K562 (cell line): Measurements from ENCODE around the gene TMEM121.

Experiments used
- BCLAF1 ChIP-seq, 2 experiments: fragments of 450-650 bp in 1 of 2; IDR thresholded peaks; 2 replicates each; pipeline ENCODE4 v1.6.1; 2011 to 2017; ENCODE audit warnings: low read depth in 2 of 2, antibody characterized with exemption in 1 of 2, borderline replicate concordance in 1 of 2, low read length in 1 of 2, mild to moderate bottlenecking in 1 of 2, mixed read lengths in 1 of 2; ENCODE audit not compliant: control insufficient read depth in 1 of 2
- CEBPB ChIP-seq: fragments of 450-650 bp; IDR thresholded peaks from 2 replicates; pipeline ENCODE4 v1.6.1; 2016; ENCODE audit warnings: missing genetic modification characterization, missing compliant biosample characterization
- CHCHD3 ChIP-seq: fragments of 250-450 bp; sonication (Bioruptor Pico); IDR thresholded peaks from 2 replicates; pipeline ENCODE4 v2.1.2; 2022; ENCODE audit warnings: mild to moderate bottlenecking
- HCFC1 ChIP-seq: IDR thresholded peaks from 2 replicates; pipeline ENCODE4 v1.6.1; 2012; ENCODE audit warnings: low read depth, low read length, improper control_type of control experiment
- POLR2B ChIP-seq: fragments of 450-650 bp; IDR thresholded peaks from 2 replicates; pipeline ENCODE4 v1.6.1; 2018; ENCODE audit warnings: low read depth; ENCODE audit not compliant: partially characterized antibody
- RAD21 ChIP-seq, 2 experiments: fragments of 250-450 bp in 1 of 2; fragments of 450-650 bp in 1 of 2; sonication (Bioruptor Pico) in 1 of 2; formaldehyde crosslinking in 1 of 2; IDR thresholded peaks in 1 of 2; conservative IDR thresholded peaks in 1 of 2; 2 replicates each; pipeline versions ENCODE4 v1.4.0 to v1.8.0; 2020 to 2022; ENCODE audit warnings: mild to moderate bottlenecking in 2 of 2, moderate library complexity in 1 of 2
- ZZZ3 ChIP-seq: fragments of 450-650 bp; IDR thresholded peaks from 2 replicates; pipeline ENCODE4 v1.6.1; 2016; ENCODE audit warnings: antibody characterized with exemption, mild to moderate bottlenecking, moderate library complexity

GRCh38 chr14:105529319-105529568, 2.9 kb downstream of the TMEM121 start:
- TF ChIP-seq HCFC1, result no peak
- no peak for TF ChIP-seq RAD21 (CRISPR knock-in tag; conservative IDR thresholded peaks at IDR 0.05 in 1 of 2, IDR thresholded peaks at IDR 0.05 in 1 of 2)
- no peak for TF ChIP-seq CHCHD3
- TF ChIP-seq POLR2B, result no peak
- TF ChIP-seq BCLAF1 (IDR thresholded peaks at IDR 0.05; ENCODE audit: borderline replicate concordance in 1 of 2, control insufficient read depth in 1 of 2, low read depth in 2 of 2, low read length in 1 of 2), result no peak
- no peak for TF ChIP-seq ZZZ3
- no peak for TF ChIP-seq CEBPB
